ENCODE results near the gene KMT2E.
A peak's percentile ranks its signal among the peaks of the same experiment; 100 is the strongest.

Gene KMT2E

GRCh38 chr7:105079348-105079747 is 65.3 kb downstream of the KMT2E start:
- DNase-seq (ENCODE audit: low spot score) = no peak

DNA sequence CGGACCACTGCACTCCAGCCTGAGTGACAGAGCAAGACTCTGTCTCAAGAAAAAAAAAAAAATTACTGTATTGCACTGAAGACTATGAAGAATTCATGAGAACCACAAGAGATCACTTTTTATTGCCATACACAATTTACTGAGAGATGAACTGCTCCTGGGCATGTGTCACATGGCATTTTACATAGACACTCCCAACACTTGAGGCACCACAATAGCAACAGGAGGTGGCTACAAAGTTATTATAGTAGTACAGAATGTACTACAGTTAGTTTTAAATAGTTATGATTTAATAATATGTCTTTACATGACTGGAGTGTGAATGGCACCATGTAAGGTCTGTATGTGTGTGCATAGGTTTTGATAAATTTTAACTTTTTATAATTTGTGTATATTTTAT is 70.6 kb downstream of the KMT2E start:
- no peak for DNase-seq (ENCODE audit: low spot score)

GRCh38 chr7:105086850-105087249 is 72.8 kb downstream of the KMT2E start:
- no peak for DNase-seq (ENCODE audit: low spot score)

GRCh38 chr7:105087981-105088380 is 74.0 kb downstream of the KMT2E start:
- no peak for DNase-seq (ENCODE audit: low spot score)

- DNase-seq (ENCODE audit: low spot score) = no peak
Measured at GRCh38 chr7:105088456-105088855, 74.5 kb downstream of the KMT2E start.

DNA sequence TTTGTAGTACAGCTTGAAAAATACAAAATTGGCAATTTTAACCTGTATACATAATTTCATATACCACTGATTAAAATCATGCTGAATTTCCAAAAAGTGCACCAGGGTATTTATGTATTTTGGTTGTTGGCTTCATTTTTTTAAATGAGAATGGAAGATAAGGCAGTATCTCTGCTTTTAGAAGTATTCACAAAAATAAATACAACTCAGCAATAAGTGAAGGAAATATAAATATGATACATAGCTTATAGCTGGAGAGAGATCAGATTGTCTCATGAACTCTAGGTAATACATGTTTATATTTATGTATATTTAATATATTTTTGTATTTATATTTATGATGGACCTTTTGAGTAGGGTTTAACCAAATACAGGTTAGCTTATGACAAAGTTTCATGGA is 81.0 kb downstream of the KMT2E start:
- no peak for DNase-seq (ENCODE audit: low spot score)

GRCh38 chr7:105096306-105096705 is 82.3 kb downstream of the KMT2E start:
- DNase-seq (ENCODE audit: low spot score) = no peak

DNA sequence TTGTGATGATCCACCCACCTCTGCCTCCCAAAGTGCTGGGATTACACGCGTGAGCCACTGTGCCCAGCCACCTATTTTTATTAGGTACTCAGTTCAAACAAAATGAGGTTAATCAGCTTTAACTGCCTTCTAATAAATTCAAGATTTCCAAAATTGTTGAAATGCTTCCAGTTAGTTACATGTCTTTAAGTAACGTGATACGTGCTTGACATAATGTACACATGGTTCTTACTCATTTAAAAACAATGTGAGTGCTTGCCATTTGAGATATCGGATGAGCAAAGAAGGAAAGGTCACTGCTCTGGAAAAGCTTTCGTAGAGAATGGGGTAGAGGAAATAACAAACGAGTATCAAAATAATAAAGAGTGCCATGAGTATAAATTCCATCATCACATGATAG is 83.6 kb downstream of the KMT2E start:
- peak; percentile 61 for DNase-seq (ENCODE audit: low spot score)

DNA sequence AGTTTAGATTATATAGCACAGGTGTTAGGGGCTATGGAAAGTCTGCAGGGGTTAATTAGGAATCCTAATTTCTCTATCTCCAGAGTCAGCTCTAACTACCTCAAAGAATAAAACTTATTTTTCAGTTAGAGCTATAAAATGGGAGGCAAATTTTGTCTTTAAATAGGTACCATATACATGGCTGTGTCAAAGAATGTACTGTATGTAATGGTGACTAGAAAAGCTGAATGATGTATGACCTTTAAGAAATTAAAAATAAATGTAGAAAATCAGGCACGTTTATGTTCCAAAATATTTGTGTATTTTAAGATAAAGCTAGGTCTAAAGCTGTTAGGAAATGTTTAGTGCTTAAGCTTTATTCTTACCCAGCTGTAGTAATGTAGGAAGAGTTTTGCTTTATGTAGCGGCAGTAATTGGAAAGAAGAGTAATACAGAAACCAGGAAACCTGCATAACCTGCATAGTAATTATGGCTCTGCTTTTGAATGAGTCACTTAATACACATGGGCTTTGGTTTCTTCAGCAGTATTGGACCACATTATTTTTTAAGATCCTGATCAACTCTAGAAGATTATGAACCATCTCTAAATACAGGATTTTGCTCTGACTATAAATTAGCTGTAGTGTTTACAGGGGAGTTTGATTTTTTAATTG is 85.0 kb downstream of the KMT2E start:
- DNase-seq (ENCODE audit: low spot score) = no peak

DNA sequence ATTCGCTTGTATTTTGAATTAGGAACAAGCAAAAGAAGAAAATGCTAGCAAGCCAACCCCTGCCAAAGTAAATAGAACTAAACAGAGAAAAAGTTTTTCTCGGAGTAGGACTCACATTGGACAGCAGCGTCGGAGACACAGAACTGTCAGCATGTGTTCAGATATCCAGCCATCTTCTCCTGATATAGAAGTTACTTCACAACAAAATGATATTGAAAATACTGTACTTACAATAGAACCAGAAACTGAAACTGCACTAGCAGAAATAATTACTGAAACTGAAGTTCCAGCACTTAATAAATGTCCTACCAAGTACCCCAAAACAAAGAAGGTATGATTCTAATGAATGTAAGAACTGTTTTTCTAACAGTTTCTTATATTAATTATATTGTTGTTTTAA is 87.9 kb downstream of the KMT2E start:
- DNase-seq (ENCODE audit: low spot score) = no peak

DNA sequence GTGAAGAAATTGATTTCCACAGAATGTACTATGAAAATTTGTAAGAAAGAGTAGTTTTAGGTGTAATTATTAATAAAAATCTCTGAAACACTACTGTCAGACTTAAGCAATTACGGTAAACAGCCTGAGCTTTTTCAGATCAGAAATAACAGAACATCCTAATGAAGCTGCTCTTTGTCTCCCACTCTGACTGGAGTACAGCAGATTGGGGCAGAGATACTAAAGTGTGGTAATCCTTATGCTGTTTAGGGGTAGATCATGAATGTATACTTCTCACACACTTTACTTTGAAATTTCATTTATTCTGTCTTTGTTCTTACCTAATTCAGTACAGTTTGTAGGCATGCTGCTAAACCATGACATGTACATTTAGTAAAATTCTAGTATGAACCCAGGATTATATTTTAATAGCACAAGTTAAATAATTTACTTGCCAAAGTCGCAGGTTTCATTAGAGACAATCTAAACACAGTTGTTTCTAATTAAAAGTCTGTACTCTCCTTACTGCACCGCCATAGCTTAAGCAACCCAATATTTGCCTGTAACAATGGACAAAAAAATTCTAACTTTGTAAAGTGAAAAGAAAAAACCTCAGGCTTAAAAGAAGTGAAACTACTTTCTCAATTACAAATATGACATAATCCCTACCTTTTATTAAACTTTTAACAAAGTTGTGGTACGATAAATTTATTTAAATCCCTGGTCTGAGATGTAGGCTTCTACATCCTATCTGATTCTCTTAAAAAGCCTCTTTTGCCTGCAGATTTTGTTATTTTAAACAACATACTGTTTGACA is 88.8 kb downstream of the KMT2E start:
- DNase-seq (ENCODE audit: low spot score) = no peak

DNA sequence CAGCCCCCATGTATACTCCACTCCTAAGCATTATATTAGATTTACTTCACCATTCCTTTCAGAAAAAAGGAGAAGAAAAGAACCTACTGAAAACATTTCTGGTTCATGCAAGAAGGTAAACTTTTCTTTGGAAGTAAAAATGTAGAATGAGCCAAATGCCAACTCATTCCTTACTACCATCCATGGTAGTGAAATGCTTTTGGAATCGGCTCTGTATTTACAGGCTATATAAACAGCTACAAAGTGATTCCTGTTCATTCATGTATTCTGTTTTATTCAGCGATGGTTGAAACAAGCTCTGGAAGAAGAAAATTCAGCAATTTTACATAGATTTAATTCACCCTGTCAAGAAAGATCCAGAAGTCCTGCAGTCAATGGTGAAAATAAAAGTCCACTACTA is 91.6 kb downstream of the KMT2E start:
- no peak for DNase-seq (ENCODE audit: low spot score)

- no peak for DNase-seq (ENCODE audit: low spot score)
Measured at GRCh38 chr7:105106473-105106872, 92.5 kb downstream of the KMT2E start.

GRCh38 chr7:105107458-105107857 is 93.5 kb downstream of the KMT2E start:
- no peak for DNase-seq (ENCODE audit: low spot score)

GRCh38 chr7:105112440-105113418 is 98.7 kb downstream of the KMT2E start:
- DNase-seq (ENCODE audit: low spot score) = no peak

- DNase-seq (ENCODE audit: low spot score) = no peak
Measured at GRCh38 chr7:105118612-105119600, 104.9 kb downstream of the KMT2E start.

DNA sequence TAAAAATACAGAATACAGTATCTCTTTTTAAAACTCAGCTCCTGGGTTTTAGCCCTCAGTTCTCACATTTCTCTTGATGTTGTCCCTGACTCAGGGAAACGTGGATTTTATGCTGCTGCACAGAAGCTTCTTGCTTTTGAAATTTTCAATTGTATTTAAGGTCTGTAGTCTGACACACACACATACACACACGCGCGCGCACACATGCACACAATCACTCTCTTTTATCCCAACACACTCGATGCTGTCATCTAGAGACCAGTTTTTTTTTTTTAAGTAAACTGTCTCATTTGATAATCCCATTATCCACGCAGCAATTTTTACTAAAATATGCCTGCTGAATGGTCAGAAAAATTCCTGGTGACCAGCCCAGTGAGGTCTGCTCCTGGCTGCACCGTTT is 108.6 kb downstream of the KMT2E start:
- DNase-seq (ENCODE audit: low spot score) = no peak

DNA sequence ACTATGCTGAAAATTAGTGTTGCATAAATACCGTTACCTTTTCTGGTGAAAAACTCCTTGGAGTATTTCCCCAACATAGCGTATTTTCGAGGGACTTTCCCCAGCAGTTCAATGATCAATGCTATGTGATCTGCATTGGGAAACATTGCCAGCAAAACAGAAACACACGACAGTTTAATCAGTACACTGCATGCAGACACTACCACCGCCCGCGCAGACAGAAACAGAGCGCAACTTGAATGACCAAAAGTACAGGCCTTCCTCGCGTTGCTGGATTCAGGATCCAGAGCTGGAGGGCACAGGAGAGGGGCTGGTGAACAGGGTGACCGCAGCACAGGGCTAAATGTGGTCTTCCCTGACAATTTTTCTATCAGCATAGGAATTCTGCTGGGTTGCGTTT is 111.7 kb downstream of the KMT2E start:
- DNase-seq (ENCODE audit: low spot score) = no peak

DNA sequence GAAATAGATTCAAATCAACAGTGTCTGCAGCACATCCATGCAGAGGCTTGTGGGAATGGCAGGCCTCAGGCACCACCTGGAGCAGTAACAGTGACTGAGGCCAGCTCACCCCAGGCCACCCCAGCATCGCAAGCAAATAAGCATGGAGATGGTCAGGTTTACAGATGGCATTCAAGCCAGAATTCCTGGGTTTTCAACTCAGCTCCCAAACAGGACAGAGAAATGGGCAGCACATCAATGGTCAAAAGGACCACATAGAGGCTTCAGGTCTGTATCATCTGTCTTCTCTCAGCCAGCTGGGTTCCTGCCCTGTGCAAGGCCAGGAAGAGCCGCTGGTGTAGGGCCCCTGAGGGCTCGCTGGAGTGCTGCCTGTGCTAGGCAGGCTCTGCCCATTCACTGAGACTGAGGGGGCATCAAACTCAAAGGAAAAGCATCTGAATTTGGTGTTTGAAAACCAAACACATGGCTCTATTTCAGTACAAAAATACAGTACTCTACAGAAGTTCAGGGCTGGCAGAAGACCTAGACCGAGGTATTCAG is 112.5 kb downstream of the KMT2E start:
- peak; percentile 15 for DNase-seq (ENCODE audit: low spot score)

- no peak for DNase-seq (ENCODE audit: low spot score)
Measured at GRCh38 chr7:105127179-105127578, 113.2 kb downstream of the KMT2E start.

GRCh38 chr7:105130048-105130447 is 116.0 kb downstream of the KMT2E start:
- no peak for DNase-seq (ENCODE audit: low spot score)
